Measurements from ENCODE around the gene SYCP2. TPM values are rescaled to one million over a fixed set of nuclear protein-coding genes. Genes with fewer than 3 reads are reported as not detected.

The SYCP2 gene
- total RNA-seq, 1 donor from 2014 or later: 0.69 TPM

DNA sequence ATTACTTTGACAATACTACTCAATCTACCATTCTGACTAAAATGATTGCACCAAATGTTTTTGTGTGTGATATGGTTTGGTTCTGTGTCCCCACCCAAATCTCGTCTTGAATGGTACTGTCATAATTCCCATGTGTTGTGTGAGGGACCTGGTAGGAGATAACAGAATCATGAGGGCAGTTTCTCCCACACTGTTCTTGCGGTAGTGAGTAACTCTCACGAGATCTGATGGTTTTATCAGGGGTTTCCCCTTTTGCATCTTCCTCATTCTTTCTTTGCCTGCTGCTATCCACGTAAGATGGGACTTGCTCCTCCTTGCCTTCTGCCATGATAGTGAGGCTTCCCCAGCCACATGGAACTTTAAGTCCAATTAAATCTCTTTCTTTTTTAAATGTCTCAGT, 20.8 kb downstream of the SYCP2 start:
- no peak overlapping the region for H3K27ac Mint-ChIP-seq (ENCODE audit: unreplicated experiment)
- DNase-seq: no peak

DNA sequence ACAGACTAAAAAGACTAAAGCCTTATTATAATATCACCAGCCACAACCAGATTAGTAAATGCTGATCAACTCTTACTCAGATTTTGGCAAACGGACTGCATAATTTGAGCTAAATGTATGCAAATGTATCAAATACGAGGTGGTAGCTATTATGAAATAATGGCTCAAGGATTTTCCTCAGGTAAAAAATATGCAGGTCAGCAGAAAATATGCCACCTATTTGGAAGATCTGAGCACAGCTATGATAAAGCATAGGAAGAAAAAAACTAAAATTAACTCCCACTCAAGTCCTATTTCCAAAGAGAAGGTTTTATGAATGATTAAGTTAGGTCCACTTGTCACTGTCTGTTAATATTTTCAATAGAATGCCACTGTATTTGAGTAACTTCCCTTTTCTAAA, 22.4 kb downstream of the SYCP2 start:
- Mint-ChIP-seq H3K4me1 (ENCODE audit: low read depth, unreplicated experiment) (no peaks in the 10 kb centered on the region), H3K9me3 (ENCODE audit: unreplicated experiment) (no peaks in the 10 kb centered on the region), H3K4me3 (ENCODE audit: unreplicated experiment) (no peak overlapping the region), H3K27me3 (ENCODE audit: unreplicated experiment) (no peaks in the 10 kb centered on the region), H3K27ac (ENCODE audit: unreplicated experiment) (no peak overlapping the region), H3K36me3 (ENCODE audit: unreplicated experiment) (no peaks in the 10 kb centered on the region)
- TF ChIP-seq, protein P1, sequence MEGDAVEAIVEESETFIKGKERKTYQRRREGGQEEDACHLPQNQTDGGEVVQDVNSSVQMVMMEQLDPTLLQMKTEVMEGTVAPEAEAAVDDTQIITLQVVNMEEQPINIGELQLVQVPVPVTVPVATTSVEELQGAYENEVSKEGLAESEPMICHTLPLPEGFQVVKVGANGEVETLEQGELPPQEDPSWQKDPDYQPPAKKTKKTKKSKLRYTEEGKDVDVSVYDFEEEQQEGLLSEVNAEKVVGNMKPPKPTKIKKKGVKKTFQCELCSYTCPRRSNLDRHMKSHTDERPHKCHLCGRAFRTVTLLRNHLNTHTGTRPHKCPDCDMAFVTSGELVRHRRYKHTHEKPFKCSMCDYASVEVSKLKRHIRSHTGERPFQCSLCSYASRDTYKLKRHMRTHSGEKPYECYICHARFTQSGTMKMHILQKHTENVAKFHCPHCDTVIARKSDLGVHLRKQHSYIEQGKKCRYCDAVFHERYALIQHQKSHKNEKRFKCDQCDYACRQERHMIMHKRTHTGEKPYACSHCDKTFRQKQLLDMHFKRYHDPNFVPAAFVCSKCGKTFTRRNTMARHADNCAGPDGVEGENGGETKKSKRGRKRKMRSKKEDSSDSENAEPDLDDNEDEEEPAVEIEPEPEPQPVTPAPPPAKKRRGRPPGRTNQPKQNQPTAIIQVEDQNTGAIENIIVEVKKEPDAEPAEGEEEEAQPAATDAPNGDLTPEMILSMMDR (IDR thresholded peaks at IDR 0.05; ENCODE audit: partially characterized antibody, unreplicated experiment): no peak
- DNase-seq: no peak

More for the DNA sequence above, 20.8 kb downstream of the SYCP2 start:
- H3K4me1 Mint-ChIP-seq (ENCODE audit: low read depth, unreplicated experiment): no peaks in the 10 kb centered on the region
- H3K4me3 Mint-ChIP-seq (ENCODE audit: unreplicated experiment): no peak overlapping the region
- no peaks in the 10 kb centered on the region for H3K9me3 Mint-ChIP-seq (ENCODE audit: unreplicated experiment)
- no peaks in the 10 kb centered on the region for H3K27me3 Mint-ChIP-seq (ENCODE audit: unreplicated experiment)
- H3K36me3 Mint-ChIP-seq (ENCODE audit: unreplicated experiment): no peaks in the 10 kb centered on the region
- TF ChIP-seq, protein P1 (IDR thresholded peaks at IDR 0.05; ENCODE audit: partially characterized antibody, unreplicated experiment): no peak

DNA sequence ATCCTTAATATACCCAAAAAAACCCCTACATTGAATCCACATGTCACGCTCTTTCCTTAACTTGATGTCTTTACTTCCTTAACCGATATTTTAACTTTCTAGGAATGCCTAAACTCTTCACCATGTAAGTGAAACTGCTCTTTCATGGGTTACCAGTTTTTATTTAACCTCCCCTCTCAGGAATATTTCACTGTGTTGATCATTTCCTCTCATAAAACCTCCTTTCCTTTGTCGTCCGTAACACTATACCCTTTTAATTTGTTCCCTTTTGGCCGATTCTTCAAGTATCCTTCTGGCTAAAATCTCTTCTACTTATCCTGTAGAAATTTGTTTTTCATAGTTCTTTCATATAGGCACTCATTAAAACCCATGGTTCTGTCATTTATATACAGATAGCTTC, 24.6 kb downstream of the SYCP2 start:
- Mint-ChIP-seq H3K4me3 (ENCODE audit: unreplicated experiment) (no peak overlapping the region), H3K27me3 (ENCODE audit: unreplicated experiment) (no peaks in the 10 kb centered on the region)

DNA sequence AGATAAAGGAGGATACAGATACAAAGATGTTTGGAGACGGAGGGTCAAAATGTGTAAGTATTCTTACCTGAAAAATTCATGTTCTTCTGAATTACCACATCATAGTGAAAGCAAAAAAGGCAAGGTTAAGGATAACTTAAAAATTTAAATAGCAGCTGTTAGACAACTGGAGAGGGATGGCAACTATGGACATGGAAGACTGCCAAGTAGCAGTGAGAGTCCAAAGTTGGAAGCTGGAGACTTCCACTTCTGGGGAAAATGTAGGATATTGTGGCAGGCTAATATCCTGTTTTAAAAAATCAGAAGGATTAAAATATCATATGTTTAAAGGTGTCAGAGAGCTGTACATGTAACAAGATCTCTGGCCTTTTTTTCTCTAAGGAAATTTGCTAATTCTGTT, 29.8 kb downstream of the SYCP2 start:
- DNase-seq: no peak
- H3K9me3 Mint-ChIP-seq (ENCODE audit: unreplicated experiment): peaks cover 2% of the 10 kb centered on the region
- H3K36me3 Mint-ChIP-seq (ENCODE audit: unreplicated experiment): no peaks in the 10 kb centered on the region
- TF ChIP-seq, protein P1 (IDR thresholded peaks at IDR 0.05; ENCODE audit: partially characterized antibody, unreplicated experiment): no peak
- H3K4me3 Mint-ChIP-seq (ENCODE audit: unreplicated experiment): no peak overlapping the region
- H3K4me1 Mint-ChIP-seq (ENCODE audit: low read depth, unreplicated experiment): no peaks in the 10 kb centered on the region
- H3K27ac Mint-ChIP-seq (ENCODE audit: unreplicated experiment): no peak overlapping the region
- H3K27me3 Mint-ChIP-seq (ENCODE audit: unreplicated experiment): no peaks in the 10 kb centered on the region

More for the DNA sequence above, 24.6 kb downstream of the SYCP2 start:
- Mint-ChIP-seq H3K27ac (ENCODE audit: unreplicated experiment) (no peak overlapping the region), H3K36me3 (ENCODE audit: unreplicated experiment) (no peaks in the 10 kb centered on the region), H3K4me1 (ENCODE audit: low read depth, unreplicated experiment) (no peaks in the 10 kb centered on the region), H3K9me3 (ENCODE audit: unreplicated experiment) (no peaks in the 10 kb centered on the region)
- TF ChIP-seq, protein P1 (IDR thresholded peaks at IDR 0.05; ENCODE audit: partially characterized antibody, unreplicated experiment): no peak
- DNase-seq: no peak

DNA sequence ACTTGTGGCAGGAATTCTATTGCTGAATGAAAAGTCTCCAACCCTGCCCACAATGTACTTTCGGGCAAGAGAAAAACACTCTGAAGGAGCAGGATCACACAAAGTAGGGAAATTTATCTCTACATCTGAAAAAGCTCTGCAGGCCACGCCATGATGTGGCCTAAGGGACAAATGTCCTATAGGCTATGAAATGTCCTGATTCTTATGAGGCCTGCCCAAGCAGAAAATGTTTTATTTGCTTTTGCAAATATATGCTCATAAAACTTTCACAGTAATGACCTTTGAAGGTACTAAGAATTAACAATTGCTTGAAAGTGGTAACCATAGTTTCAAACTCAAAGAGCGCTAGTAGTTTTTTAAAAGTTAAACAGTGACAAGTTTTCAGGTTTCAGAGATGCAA, 31.0 kb downstream of the SYCP2 start:
- TF ChIP-seq, protein P1 (IDR thresholded peaks at IDR 0.05; ENCODE audit: partially characterized antibody, unreplicated experiment): no peak
- no peak overlapping the region for H3K27ac Mint-ChIP-seq (ENCODE audit: unreplicated experiment)
- DNase-seq: no peak
- no peaks in the 10 kb centered on the region for H3K4me1 Mint-ChIP-seq (ENCODE audit: low read depth, unreplicated experiment)
- no peak overlapping the region for H3K4me3 Mint-ChIP-seq (ENCODE audit: unreplicated experiment)
- no peaks in the 10 kb centered on the region for H3K36me3 Mint-ChIP-seq (ENCODE audit: unreplicated experiment)
- H3K27me3 Mint-ChIP-seq (ENCODE audit: unreplicated experiment): no peaks in the 10 kb centered on the region
- H3K9me3 Mint-ChIP-seq (ENCODE audit: unreplicated experiment): peaks cover 2% of the 10 kb centered on the region
